ENCODE data around the gene GEMIN2.

- no peak for TF ChIP-seq POLR2AphosphoS5 (IDR thresholded peaks at IDR 0.05; ENCODE audit: insufficient read depth, low read depth, low read length)
- no peak for TF ChIP-seq EZH2 (IDR thresholded peaks at IDR 0.05; ENCODE audit: borderline replicate concordance, low read depth, low read length, severe bottlenecking)
- TF ChIP-seq CTCF (IDR thresholded peaks at IDR 0.05; ENCODE audit: extremely low read depth in 1 of 2, insufficient read depth in 1 of 2, low read depth in 1 of 2, low read length in 2 of 2), result no peak
- TF ChIP-seq JUN (IDR thresholded peaks at IDR 0.05; ENCODE audit: borderline replicate concordance, insufficient read depth, insufficient read length, low read depth), result no peak
- no peak for TF ChIP-seq POLR2A (IDR thresholded peaks at IDR 0.05; ENCODE audit: low read depth, low read length)
- no peak for TF ChIP-seq MAX (IDR thresholded peaks at IDR 0.05; ENCODE audit: insufficient read depth, insufficient read length)
- TF ChIP-seq MYC (IDR thresholded peaks at IDR 0.05; ENCODE audit: low read depth, low read length), result no peak
- TF ChIP-seq FOS (IDR thresholded peaks at IDR 0.05; ENCODE audit: borderline replicate concordance, insufficient read depth, low read length), result no peak
Observed at GRCh38 chr14:39099748-39100147, 14.4 kb upstream of the GEMIN2 start.

Measured in endothelial cell of umbilical vein (primary cell).